DND-41 (cell line): ENCODE results near the gene FCSK.
"Not testable (repeated sequence)": the region's sequence is repeated elsewhere in the genome, so short reads cannot be mapped to it uniquely, and the experiment has no call there.

Experiments used
- ATAC-seq: fragments of 200-7000 bp; cut with Tn5 transposase; 3 replicates; pipeline ENCODE4 v1.9.1; 2021; ENCODE audit warnings: low read depth; ENCODE audit not compliant: insufficient read depth
- DNase-seq: peaks from one replicate; pipeline ENCODE4 v3.0.0-alpha.2; 2020
- H2AFZ ChIP-seq: 2 replicates; pipeline ENCODE4 v1.6.0; 2012; ENCODE audit warnings: low read depth, low read length
- H3K27ac ChIP-seq: 2 replicates; pipeline ENCODE4 v1.5.1; 2012; ENCODE audit warnings: low read length, inconsistent platforms
- H3K27me3 ChIP-seq: fragments of 200-600 bp; sonication (generic); 2 replicates; pipeline ENCODE4 v1.6.0; 2012; ENCODE audit warnings: low read length, mild to moderate bottlenecking, inconsistent platforms; ENCODE audit not compliant: insufficient read depth, poor library complexity
- H3K36me3 ChIP-seq: 2 replicates; pipeline ENCODE4 v1.5.1; 2012; ENCODE audit warnings: low read length, inconsistent platforms; ENCODE audit not compliant: insufficient read depth
- H3K4me1 ChIP-seq: 2 replicates; pipeline ENCODE4 v1.5.1; 2012; ENCODE audit warnings: mild to moderate bottlenecking, low read length; ENCODE audit not compliant: insufficient read depth
- H3K4me2 ChIP-seq: 2 replicates; pipeline ENCODE4 v1.6.0; 2012; ENCODE audit warnings: mild to moderate bottlenecking, moderate library complexity, low read length, inconsistent platforms; ENCODE audit not compliant: insufficient read depth
- H3K4me3 ChIP-seq, 2 experiments: fragments of 200-600 bp in 1 of 2; shearing (Covaris generic) in 1 of 2; 2 replicates each; pipeline ENCODE4 v1.5.1; 2012 to 2016; ENCODE audit warnings: inconsistent platforms in 2 of 2, low read length in 2 of 2, mild to moderate bottlenecking in 2 of 2, low read depth in 1 of 2, moderate library complexity in 1 of 2
- H3K79me2 ChIP-seq: 2 replicates; pipeline ENCODE4 v1.6.0; 2012; ENCODE audit warnings: low read length, inconsistent platforms; ENCODE audit not compliant: insufficient read depth
- H3K9ac ChIP-seq: 2 replicates; pipeline ENCODE4 v1.6.0; 2012; ENCODE audit warnings: low read depth, mild to moderate bottlenecking, inconsistent platforms, low read length, moderate library complexity
- H3K9me3 ChIP-seq: 2 replicates; pipeline ENCODE4 v1.5.1; 2012; ENCODE audit warnings: low read length, moderate library complexity, mild to moderate bottlenecking, inconsistent platforms; ENCODE audit not compliant: insufficient read depth, severe bottlenecking
- H4K20me1 ChIP-seq: 2 replicates; pipeline ENCODE4 v1.6.0; 2012; ENCODE audit warnings: low read length; ENCODE audit not compliant: insufficient read depth
- CTCF ChIP-seq: IDR thresholded peaks from 2 replicates; pipeline ENCODE4 v1.5.1; 2012; ENCODE audit warnings: borderline replicate concordance, low read length, moderate library complexity, mild to moderate bottlenecking; ENCODE audit not compliant: poor library complexity, severe bottlenecking; ENCODE audit errors: extremely low read depth
- EZH2 ChIP-seq: IDR thresholded peaks from 3 replicates; pipeline ENCODE4 v1.6.1; 2012; ENCODE audit warnings: borderline replicate concordance, low read depth, mild to moderate bottlenecking, moderate library complexity, low read length, inconsistent platforms; ENCODE audit not compliant: severe bottlenecking

The FCSK gene

GRCh38 chr16:70523743-70524398 is 69.5 kb downstream of the FCSK start, which contains the start of gene SF3B3:
Gene SF3B3, plus strand, starts transcription at chr16:70523816. Its CDS starts 2,841 bp downstream, at chr16:70526657.
- H3K27me3 ChIP-seq: no peaks in the 10 kb centered on the region
- H3K36me3 ChIP-seq: peaks cover 45% of the 10 kb centered on the region
- H3K4me1 ChIP-seq: peaks cover 63% of the 10 kb centered on the region
- peaks cover 28% of the 10 kb centered on the region for H4K20me1 ChIP-seq
- no peaks in the 10 kb centered on the region for H3K9me3 ChIP-seq
- TF ChIP-seq CTCF: no peak
- no peak for TF ChIP-seq EZH2
- peak within 1 kb of the TSS; percentile 83 for H3K4me2 ChIP-seq
- peak within 1 kb of the TSS; percentile 94 for H2AFZ ChIP-seq
- ATAC-seq (peak; percentile 67), DNase-seq (peak; percentile 78)
- H3K27ac ChIP-seq: peak within 1 kb of the TSS; percentile 97
- peak within 1 kb of the TSS; percentile 69 to 71 for H3K4me3 ChIP-seq
- H3K79me2 ChIP-seq: peaks cover 83% of the 10 kb centered on the region
- H3K9ac ChIP-seq: peak within 1 kb of the TSS; percentile 88

GRCh38 chr16:70524399-70524825 is 70.0 kb downstream of the FCSK start:
- H3K36me3 ChIP-seq: peaks cover 49% of the 10 kb centered on the region
- peak overlapping the region; percentile 83 for H3K4me2 ChIP-seq
- peaks cover 33% of the 10 kb centered on the region for H4K20me1 ChIP-seq
- H3K79me2 ChIP-seq: peaks cover 88% of the 10 kb centered on the region
- not testable (repeated sequence) for H3K27me3 ChIP-seq, H3K9me3 ChIP-seq
- peak overlapping the region; percentile 94 for H2AFZ ChIP-seq
- peak; percentile 46 for DNase-seq
- peak overlapping the region; percentile 97 for H3K27ac ChIP-seq
- peak overlapping the region; percentile 88 for H3K9ac ChIP-seq
- peaks cover 69% of the 10 kb centered on the region for H3K4me1 ChIP-seq
- ATAC-seq: peak; percentile 19; the same call in 2 of the 3 replicates
- peak overlapping the region; percentile 69 to 71 for H3K4me3 ChIP-seq

GRCh38 chr16:70526403-70526802 is 72.0 kb downstream of the FCSK start:
- Histone ChIP-seq H4K20me1 (peaks cover 52% of the 10 kb centered on the region), H3K79me2 (peaks cover 96% of the 10 kb centered on the region), H3K27ac (peak overlapping the region; percentile 50), H3K9me3 (no peaks in the 10 kb centered on the region), H2AFZ (no peak overlapping the region), H3K4me3 (peak overlapping the region; percentile 3 to 48; a peak in 3 of 4 replicates), H3K36me3 (peaks cover 64% of the 10 kb centered on the region), H3K4me2 (peak overlapping the region; percentile 83), H3K9ac (peak overlapping the region; percentile 41), H3K4me1 (peaks cover 62% of the 10 kb centered on the region), H3K27me3 (no peaks in the 10 kb centered on the region)
- DNase-seq (no peak), ATAC-seq (no peak)
- no peak for TF ChIP-seq CTCF
- TF ChIP-seq EZH2: no peak

- Histone ChIP-seq H3K4me1 (peaks cover 54% of the 10 kb centered on the region), H3K4me3 (peak overlapping the region in 1 of 2 experiments; percentile 48; a peak in 1 of 4 replicates), H3K79me2 (peaks cover 96% of the 10 kb centered on the region), H4K20me1 (peaks cover 62% of the 10 kb centered on the region), H2AFZ (no peak overlapping the region), H3K9ac (0 out of 2 replicates have a peak overlapping the region, but pooled peaks have one; percentile 41), H3K36me3 (peaks cover 74% of the 10 kb centered on the region), H3K27me3 (no peaks in the 10 kb centered on the region), H3K9me3 (no peaks in the 10 kb centered on the region), H3K27ac (no peak overlapping the region), H3K4me2 (peak overlapping the region; percentile 83)
- no peak for DNase-seq
- ATAC-seq: no peak
- TF ChIP-seq EZH2 (no peak), CTCF (no peak)
Measured at GRCh38 chr16:70527315-70527996, 73.1 kb downstream of the FCSK start.
